Naive thymus-derived CD8-positive, alpha-beta T cell (primary cell): ENCODE data around the gene TRIM56. TPM values are rescaled to one million over a fixed set of nuclear protein-coding genes. Genes with fewer than 3 reads are reported as not detected.
"Not testable (repeated sequence)": the region's sequence is repeated elsewhere in the genome, so short reads cannot be mapped to it uniquely, and the experiment has no call there.

Experiments
- ATAC-seq, 2 donors: fragments of 150-1000 bp; cut with Tn5 transposase in 1 of 2; sonication (Bioruptor Pico), chemical (Tn5 transposase) in 1 of 2; 1 replicate in 1 of 2; 2 replicates in 1 of 2; pipeline ENCODE4 v1.10.0; 2021; ENCODE audit warnings: mild to moderate bottlenecking in 2 of 2, moderate library complexity in 2 of 2
- POLR2A ChIA-PET: fragments of 350-600 bp; sonication (Branson Sonifier 250); formaldehyde crosslinking; loops from one replicate; lab custom pipeline; 2021; ENCODE audit warnings: antibody characterized with exemption; lab: Charles Lee
- DNase-seq, 10 donors: peaks; one replicate each; pipeline versions ENCODE4 v3.0.0 to v3.0.0-alpha.2; 2020 to 2022
- H3K27ac Mint-ChIP-seq, 10 donors: one replicate each; pipeline ENCODE4 v1.8.0; 2020 to 2022; ENCODE audit warnings: mild to moderate bottlenecking in 10 of 10, mixed read lengths in 10 of 10, moderate library complexity in 4 of 10, inconsistent platforms in 1 of 10
- H3K27me3 Mint-ChIP-seq, 5 donors: one replicate each; pipeline ENCODE4 v1.8.0; 2021 to 2022; ENCODE audit warnings: mixed read lengths in 5 of 5
- H3K36me3 Mint-ChIP-seq, 3 donors: one replicate each; pipeline ENCODE4 v1.8.0; 2020 to 2022; ENCODE audit warnings: mixed read lengths in 3 of 3, mild to moderate bottlenecking in 2 of 3, inconsistent platforms in 1 of 3
- H3K4me1 Mint-ChIP-seq, 4 donors: one replicate each; pipeline ENCODE4 v1.8.0; 2021 to 2022; ENCODE audit warnings: mixed read lengths in 4 of 4
- H3K4me3 Mint-ChIP-seq, 10 donors: one replicate each; pipeline ENCODE4 v1.8.0; 2020 to 2022; ENCODE audit warnings: mild to moderate bottlenecking in 10 of 10, mixed read lengths in 10 of 10, moderate library complexity in 6 of 10, inconsistent platforms in 1 of 10
- H3K9me3 Mint-ChIP-seq, 9 donors: one replicate each; pipeline ENCODE4 v1.8.0; 2020 to 2022; ENCODE audit warnings: mixed read lengths in 9 of 9, mild to moderate bottlenecking in 3 of 9, inconsistent platforms in 1 of 9, moderate library complexity in 1 of 9
- polyA plus RNA-seq, 3 donors: library from polyadenylated mRNA; unstranded; fragments of 300-500 nt; fragmentation: Illumina TruSeq; gene quantifications; one replicate each; pipeline ENCODE4 v1.2.3, GENCODE V29; 2021
- total RNA-seq, 8 experiments: library from RNA in 2 of 8; stranded (reverse) in 2 of 8; gene quantifications; one replicate each; pipeline ENCODE4 v1.2.3 and lab custom pipeline; 2021 to 2026

The TRIM56 gene
- total and polyA plus RNA-seq, 5 experiments from 2014 or later: 3.8 to 67.7 (median 17.9) TPM

- Mint-ChIP-seq H3K4me1 (peaks cover 20 to 34% (median 30%) of the 10 kb centered on the region in 4 donors), H3K36me3 (peaks cover 0 to 35% (median 6%) of the 10 kb centered on the region in 3 donors), H3K4me3 (no peak overlapping the region), H3K27me3 (no peaks in the 10 kb centered on the region), H3K27ac (peak overlapping the region in 1 of 10 donors; percentile 63), H3K9me3 (no peaks in the 10 kb centered on the region)
- no peak for ATAC-seq
- DNase-seq: no peak
- POLR2A ChIA-PET: interaction anchor here (1.5 kb wide), 1 partner anchor 9 kb away, joined by 4 read pairs; the partner anchor contains the start of gene TRIM56
These were observed 9.1 kb downstream of the TRIM56 start for GRCh38 chr7:101094376-101094775.

GRCh38 chr7:101094791-101095375 lies 9.6 kb downstream of the TRIM56 start:
- Mint-ChIP-seq H3K36me3 (peaks cover 0 to 30% (median 6%) of the 10 kb centered on the region in 3 donors), H3K4me1 (peaks cover 15 to 30% (median 27%) of the 10 kb centered on the region in 4 donors), H3K27me3 (no peaks in the 10 kb centered on the region), H3K27ac (peak overlapping the region in 3 of 10 donors; percentile 43 to 67 (median 47)), H3K4me3 (no peak overlapping the region), H3K9me3 (no peaks in the 10 kb centered on the region)
- no peak for DNase-seq
- POLR2A ChIA-PET: interaction anchor here (0.6 to 1.5 kb wide), 3 partner anchors 10 to 313 kb away, joined by 3 to 4 read pairs (median 3); partner anchors contain the start of gene TRIM56
- ATAC-seq: no peak

DNA sequence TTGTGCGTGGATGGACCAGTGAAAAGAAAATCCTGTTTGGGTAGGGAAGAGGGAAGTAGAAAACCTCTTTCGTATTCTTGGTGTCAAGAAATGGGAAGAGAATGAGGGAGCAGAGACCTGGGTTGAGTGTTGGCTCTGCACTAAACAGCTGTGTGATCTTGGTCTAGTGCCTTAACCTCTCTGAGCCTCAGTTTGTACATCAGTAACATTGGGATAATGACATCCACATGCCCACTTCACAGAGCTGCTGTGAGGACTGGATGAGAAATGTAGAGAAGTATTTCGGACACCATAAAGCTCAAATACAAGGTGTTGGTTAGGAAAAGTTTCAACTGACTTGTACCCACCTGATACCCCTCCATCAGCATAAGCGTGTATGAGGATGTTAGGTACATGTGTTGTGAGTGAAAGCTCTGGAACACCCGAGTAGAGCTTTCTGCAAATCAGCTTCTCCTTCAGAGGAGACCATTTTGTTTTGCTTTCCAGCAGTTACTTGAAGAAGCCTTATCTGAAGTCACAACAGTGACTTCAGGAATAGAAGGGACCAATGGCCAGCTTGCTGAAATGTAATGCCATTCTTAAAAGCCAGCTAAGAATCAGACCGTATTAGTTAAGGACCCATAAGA lies 11.2 kb downstream of the TRIM56 start:
- peak overlapping the region in 2 of 10 donors; percentile 25 to 73 for H3K27ac Mint-ChIP-seq
- POLR2A ChIA-PET: no interaction called here

DNA sequence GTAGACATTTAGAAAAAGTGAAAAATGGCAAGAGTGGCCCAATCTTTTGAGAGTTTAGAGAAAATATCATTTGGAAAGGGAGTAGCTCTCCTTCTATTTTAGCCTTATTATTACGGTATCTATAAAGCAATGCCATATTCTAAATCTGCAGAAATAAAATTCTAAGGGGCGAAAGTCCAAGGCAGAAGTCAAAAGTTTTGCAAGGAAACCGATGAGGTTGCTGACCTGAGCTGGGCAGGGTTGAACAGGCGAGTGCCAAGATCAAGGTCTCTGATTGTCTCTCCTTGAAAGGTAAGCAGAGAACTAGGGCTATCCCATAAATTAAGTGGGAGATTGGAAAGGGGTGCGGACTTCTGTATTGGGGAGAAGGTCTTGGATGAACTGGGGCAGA lies 11.7 kb downstream of the TRIM56 start:
- Mint-ChIP-seq H3K4me1 (peaks cover 10 to 36% (median 22%) of the 10 kb centered on the region in 4 donors), H3K9me3 (no peaks in the 10 kb centered on the region), H3K36me3 (peaks cover 0 to 14% (median 0%) of the 10 kb centered on the region in 3 donors), H3K4me3 (no peak overlapping the region), H3K27ac (peak overlapping the region in 1 of 10 donors; percentile 40), H3K27me3 (peaks cover 0 to 16% (median 2%) of the 10 kb centered on the region in 5 donors)
- no peak for DNase-seq
- POLR2A ChIA-PET: no interaction called here
- no peak for ATAC-seq

More for the DNA sequence above, 11.2 kb downstream of the TRIM56 start:
- H3K27me3 Mint-ChIP-seq: peaks cover 0 to 11% (median 0%) of the 10 kb centered on the region in 5 donors
- no peak overlapping the region for H3K4me3 Mint-ChIP-seq
- ATAC-seq (no peak), DNase-seq (no peak)
- peaks cover 9 to 36% (median 22%) of the 10 kb centered on the region in 4 donors for H3K4me1 Mint-ChIP-seq
- no peaks in the 10 kb centered on the region for H3K9me3 Mint-ChIP-seq
- H3K36me3 Mint-ChIP-seq: peaks cover 0 to 19% (median 0%) of the 10 kb centered on the region in 3 donors

DNA sequence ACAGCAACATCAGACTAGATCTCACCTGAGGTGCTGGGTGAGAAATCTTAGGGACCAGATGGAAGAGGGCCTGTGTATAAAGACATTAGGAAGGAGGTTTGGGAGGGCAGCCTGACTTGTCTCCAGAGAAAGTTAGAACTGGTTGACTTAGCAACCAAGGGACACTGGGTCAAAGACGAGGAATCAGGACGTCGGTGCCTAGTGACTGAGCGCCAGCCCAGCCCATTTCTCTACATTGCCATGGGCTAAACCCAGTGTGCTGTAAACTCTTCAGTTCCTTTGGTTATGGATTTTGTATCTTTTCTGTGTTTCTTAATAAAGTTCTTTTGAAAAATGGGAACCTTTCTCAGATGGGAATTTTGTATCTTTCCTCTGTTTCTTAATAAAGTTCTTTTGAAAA lies 12.3 kb downstream of the TRIM56 start:
- Mint-ChIP-seq H3K27me3 (peaks cover 0 to 16% (median 3%) of the 10 kb centered on the region in 5 donors), H3K4me3 (no peak overlapping the region), H3K36me3 (peaks cover 0 to 10% (median 0%) of the 10 kb centered on the region in 3 donors), H3K27ac (peak overlapping the region in 2 of 10 donors; percentile 32 to 44), H3K9me3 (no peaks in the 10 kb centered on the region), H3K4me1 (peaks cover 11 to 36% (median 22%) of the 10 kb centered on the region in 4 donors)
- ATAC-seq (no peak), DNase-seq (no peak)
- POLR2A ChIA-PET: interaction anchor here (0.6 kb wide), 1 partner anchor 256 kb away, joined by 6 read pairs; no protein-coding TSS in a partner anchor

- ATAC-seq: peak in 1 of 2 donors; percentile 40
- H3K9me3 Mint-ChIP-seq: no peaks in the 10 kb centered on the region
- H3K4me1 Mint-ChIP-seq: peaks cover 11 to 25% (median 15%) of the 10 kb centered on the region in 4 donors
- peak overlapping the region in 2 of 10 donors; percentile 5 to 43 for H3K4me3 Mint-ChIP-seq
- H3K36me3 Mint-ChIP-seq: no peaks in the 10 kb centered on the region
- peak overlapping the region in 1 of 10 donors; percentile 63 for H3K27ac Mint-ChIP-seq
- no peak for DNase-seq
- peaks cover 0 to 38% (median 13%) of the 10 kb centered on the region in 5 donors for H3K27me3 Mint-ChIP-seq
- POLR2A ChIA-PET: interaction anchor here (0.5 to 0.7 kb wide), 2 partner anchors 21 to 44 kb away, joined by 3 to 4 read pairs; no protein-coding TSS in a partner anchor
These were observed 14.9 kb downstream of the TRIM56 start for GRCh38 chr7:101099969-101100781.

DNA sequence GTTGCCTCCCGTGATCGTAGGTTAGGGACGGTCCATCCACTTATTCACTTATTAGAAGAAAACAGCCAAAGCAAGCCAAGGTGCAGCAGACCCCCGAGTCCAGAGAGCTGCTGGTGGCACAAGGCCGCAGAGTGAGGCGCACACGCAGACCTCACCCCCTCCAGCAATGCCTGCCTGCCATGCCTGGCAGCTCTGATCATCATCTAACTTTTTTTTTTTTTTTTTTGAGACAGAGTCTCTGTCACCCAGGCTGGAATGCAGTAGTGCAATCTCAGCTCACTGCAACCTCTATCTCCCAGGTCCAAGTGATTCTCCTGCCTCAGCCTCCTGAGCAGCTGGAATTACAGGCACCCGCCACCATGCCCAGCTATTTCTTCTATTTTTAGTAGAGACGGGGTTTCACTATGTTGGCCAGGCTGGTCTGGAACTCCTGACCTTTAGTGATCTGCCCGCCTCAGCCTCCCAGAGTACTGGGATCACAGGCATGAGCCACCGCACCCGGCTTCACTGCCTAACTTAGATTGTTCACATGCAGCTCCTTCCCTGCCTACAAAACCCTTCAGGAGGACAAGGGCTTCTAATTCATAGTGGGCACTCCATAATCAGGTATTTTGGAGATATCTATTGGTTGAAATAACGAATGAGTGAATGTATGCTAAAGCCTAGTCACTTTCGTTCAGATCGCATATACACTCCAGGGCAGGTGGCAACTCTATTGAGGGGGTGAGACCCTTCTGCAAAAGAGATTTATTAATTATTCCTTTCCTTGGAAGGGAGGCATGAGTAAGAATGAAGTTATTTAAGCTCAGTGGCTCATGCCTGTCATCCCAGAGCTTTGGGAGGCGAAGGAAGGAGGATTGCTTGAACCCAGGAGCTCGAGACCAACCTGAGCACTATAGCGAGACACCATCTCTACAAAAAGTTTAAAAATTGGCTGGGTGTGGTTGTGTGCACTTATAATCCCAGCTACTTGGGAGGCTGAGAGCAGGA lies 15.9 kb downstream of the TRIM56 start:
- Mint-ChIP-seq H3K27ac (no peak overlapping the region), H3K4me3 (no peak overlapping the region), H3K9me3 (no peaks in the 10 kb centered on the region), H3K27me3 (peaks cover 0 to 45% (median 13%) of the 10 kb centered on the region in 5 donors), H3K4me1 (peaks cover 8 to 21% (median 12%) of the 10 kb centered on the region in 4 donors), H3K36me3 (no peaks in the 10 kb centered on the region)
- ATAC-seq (no peak), DNase-seq (no peak)
- POLR2A ChIA-PET: no interaction called here

GRCh38 chr7:101102026-101102425 lies 16.7 kb downstream of the TRIM56 start:
- Mint-ChIP-seq H3K4me1 (peaks cover 7 to 21% (median 9%) of the 10 kb centered on the region in 4 donors), H3K27me3 (peaks cover 0 to 52% (median 13%) of the 10 kb centered on the region in 5 donors), H3K36me3 (no peaks in the 10 kb centered on the region), H3K4me3 (no peak overlapping the region), H3K9me3 (no peaks in the 10 kb centered on the region), H3K27ac (no peak overlapping the region)
- ATAC-seq (no peak), DNase-seq (no peak)
- POLR2A ChIA-PET: no interaction called here

DNA sequence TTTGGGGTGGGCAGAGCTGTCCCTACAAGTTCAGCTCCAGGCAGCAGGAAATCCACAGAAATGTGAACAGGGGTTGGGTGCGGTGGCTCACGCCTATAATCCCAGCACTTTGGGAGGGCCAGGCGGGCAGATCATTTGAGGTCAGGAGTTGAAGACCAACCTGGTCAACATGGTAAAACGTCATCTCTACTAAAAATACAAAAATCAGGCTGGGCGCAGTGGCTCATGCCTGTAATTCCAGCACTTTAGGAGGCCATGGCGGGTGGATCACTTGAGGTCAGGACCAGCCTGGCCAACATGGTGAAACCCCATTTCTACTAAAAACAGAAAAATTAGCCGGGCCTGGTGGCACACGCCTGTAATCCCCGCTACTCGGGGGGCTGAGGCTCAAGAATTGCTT lies 18.4 kb downstream of the TRIM56 start:
- H3K27ac Mint-ChIP-seq, ATAC-seq, DNase-seq, POLR2A ChIA-PET, H3K4me3 Mint-ChIP-seq, H3K9me3 Mint-ChIP-seq, H3K36me3 Mint-ChIP-seq: not testable (repeated sequence)
- peaks cover 2 to 14% (median 7%) of the 10 kb centered on the region in 4 donors for H3K4me1 Mint-ChIP-seq
- H3K27me3 Mint-ChIP-seq: peaks cover 9 to 63% (median 20%) of the 10 kb centered on the region in 5 donors

DNA sequence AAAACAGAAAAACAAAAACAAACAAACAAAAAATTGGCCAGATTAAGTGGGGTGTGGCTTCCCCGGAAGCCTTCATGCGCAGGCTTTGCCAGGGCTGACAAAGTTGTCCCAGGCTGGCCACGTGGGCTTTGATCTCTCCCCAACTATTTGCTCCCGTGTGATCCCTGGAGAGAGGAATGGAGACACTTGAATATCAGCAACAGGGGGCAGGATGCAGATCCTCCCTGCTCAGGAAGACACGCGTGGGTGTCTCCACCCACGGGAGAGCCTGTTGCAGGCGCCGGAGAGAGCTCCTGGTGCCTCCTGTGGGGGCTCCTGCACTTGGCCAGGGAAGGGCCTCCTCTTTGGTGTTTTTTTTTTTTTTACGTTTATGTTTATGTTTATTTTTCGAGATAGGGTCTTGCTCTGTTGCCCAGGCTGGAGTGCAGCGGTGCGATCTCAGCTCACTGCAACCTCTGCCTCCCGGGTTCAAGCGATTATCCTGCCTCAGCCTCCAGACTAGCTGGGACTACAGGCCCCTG lies 19.0 kb downstream of the TRIM56 start:
- Mint-ChIP-seq H3K27ac (peak overlapping the region in 1 of 10 donors; percentile 24), H3K4me3 (no peak overlapping the region), H3K36me3 (no peaks in the 10 kb centered on the region), H3K4me1 (peaks cover 2 to 14% (median 7%) of the 10 kb centered on the region in 4 donors), H3K9me3 (no peaks in the 10 kb centered on the region), H3K27me3 (peaks cover 10 to 69% (median 20%) of the 10 kb centered on the region in 5 donors)
- DNase-seq (no peak), ATAC-seq (no peak)
- POLR2A ChIA-PET: no interaction called here

- DNase-seq: no peak
- POLR2A ChIA-PET: no interaction called here
- Mint-ChIP-seq H3K4me1 (peaks cover 2 to 14% (median 7%) of the 10 kb centered on the region in 4 donors), H3K27ac (no peak overlapping the region), H3K27me3 (peaks cover 13 to 72% (median 20%) of the 10 kb centered on the region in 5 donors), H3K9me3 (no peaks in the 10 kb centered on the region), H3K36me3 (no peaks in the 10 kb centered on the region), H3K4me3 (no peak overlapping the region)
- ATAC-seq: no peak
These were observed 19.5 kb downstream of the TRIM56 start for GRCh38 chr7:101104799-101105198.
